Fibroblast of peridontal ligament (primary cell): ENCODE measurements around the gene NDUFAF8.
"Not testable (repeated sequence)": the region's sequence is repeated elsewhere in the genome, so short reads cannot be mapped to it uniquely, and the experiment has no call there.

Source experiments
- DNase-seq: peaks from one replicate; pipeline ENCODE4 v3.0.0-alpha.2; 2010; ENCODE audit errors: extremely low read depth

The NDUFAF8 gene

GRCh38 chr17:81222906-81223761 is 16.0 kb upstream of the NDUFAF8 start, which contains the start of gene CEP131:
CEP131 (minus strand) TSS chr17:81222965; CDS start chr17:81220056, 2,909 bp downstream.
- peak; percentile 96 for DNase-seq

DNA sequence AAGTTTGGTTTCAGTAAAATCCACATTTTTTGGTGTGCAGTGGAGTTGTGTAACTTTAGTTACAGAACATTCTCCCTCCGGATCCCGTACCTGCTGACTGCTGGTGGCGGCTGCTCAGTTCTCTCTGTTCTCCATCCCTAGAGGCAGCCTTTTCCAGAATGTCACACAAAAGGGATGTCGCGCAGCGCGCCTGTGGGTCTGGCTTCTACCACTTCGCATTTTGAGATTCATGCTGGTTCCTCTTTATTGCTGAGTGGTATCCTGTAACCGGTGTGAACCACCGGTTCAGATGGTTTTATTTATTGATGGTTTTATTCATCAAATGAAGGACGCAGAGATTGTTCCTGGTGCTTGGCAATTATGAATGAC is 15.4 kb upstream of the NDUFAF8 start:
- no peak for DNase-seq

DNA sequence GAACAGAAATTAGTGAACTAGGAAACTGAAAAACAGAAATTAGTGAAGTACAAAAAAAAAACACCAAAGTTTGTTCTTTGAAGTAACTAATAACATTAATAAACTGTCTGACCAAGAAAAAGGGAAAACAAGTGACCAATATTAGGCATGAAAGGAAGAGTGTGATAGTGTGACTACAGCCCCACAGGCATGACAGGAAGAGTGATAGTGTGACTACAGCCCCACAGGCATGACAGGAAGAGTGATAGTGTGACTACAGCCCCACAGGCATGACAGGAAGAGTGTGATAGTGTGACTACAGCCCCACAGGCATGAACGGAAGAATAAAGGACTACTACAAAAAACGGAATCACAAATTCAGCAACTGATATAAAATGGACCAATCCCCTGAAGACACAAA is 11.5 kb upstream of the NDUFAF8 start:
- not testable (repeated sequence) for DNase-seq

DNA sequence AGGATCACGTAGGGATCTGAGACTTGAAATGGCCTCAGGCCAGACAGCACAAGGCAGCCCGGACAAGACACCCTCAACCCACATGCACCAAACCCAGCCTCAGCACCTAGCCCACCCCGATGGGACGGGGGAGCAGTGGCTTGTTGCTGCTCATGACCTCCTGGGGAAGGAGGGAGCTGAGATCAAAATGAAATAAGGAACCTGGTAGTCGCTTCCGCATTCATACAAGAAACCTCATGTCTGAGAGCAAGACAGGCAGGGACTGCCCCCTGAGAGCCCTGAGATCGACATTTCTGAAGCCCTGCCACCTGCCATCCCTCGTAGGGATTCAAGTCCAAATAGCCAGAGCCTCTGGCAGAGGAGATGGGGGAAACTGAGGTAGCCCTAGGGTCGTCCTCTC is 10.7 kb upstream of the NDUFAF8 start:
- no peak for DNase-seq

DNA sequence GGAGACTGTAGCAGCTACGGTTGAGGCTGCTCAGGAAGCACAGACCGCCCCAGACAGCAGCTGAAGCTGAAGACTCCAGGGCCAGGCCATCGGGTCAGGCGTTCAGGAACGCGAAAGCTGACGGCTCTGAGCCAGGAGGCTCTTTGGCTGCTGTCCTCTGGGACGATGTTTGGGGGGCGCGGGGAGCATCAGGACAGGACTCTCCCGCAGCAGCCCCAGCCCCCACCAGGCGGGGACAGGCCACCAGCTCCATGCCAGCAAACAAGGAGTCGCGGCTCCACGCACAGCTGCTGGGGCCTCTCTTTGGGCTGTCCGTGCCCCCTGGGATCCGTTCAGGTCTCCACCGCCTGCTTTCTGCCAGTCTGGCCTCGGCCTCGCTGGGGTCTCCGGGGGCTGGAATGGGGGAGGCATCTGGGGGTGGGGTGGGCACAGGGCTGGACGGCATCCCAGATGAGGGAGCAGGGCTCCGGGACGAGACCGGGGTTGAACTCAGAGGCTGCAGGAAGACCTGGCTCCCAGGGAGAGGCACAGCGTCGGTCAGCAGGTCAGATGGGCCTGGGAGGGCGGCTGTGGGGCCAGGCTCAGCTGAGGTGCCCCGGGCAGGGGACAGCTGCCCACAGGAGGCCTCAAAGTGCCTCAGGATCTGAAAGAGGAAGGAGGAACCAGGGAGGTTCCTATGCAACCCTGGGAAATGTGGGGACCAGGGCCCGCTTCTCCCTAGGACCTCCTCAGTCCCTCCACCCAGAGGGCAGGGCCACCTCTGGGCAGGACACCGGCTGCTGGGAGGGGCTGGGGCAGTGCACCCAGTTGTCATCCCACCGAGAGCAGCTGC is 10.1 kb upstream of the NDUFAF8 start:
- DNase-seq, result no peak

DNA sequence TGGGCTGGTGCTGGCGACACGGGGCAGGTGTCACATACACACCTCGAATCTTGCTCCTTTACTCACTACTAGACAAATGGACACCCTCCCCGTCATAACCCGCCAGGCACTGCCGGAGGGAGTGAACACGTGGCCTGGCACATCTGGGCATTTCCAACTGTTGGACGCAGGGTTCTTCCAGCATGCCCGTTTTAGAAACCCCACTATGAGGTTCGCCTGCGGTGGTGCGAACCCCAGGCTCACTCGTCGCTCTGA is 9.5 kb upstream of the NDUFAF8 start:
- no peak for DNase-seq

GRCh38 chr17:81230043-81230820 is 8.9 kb upstream of the NDUFAF8 start:
- no peak for DNase-seq

DNA sequence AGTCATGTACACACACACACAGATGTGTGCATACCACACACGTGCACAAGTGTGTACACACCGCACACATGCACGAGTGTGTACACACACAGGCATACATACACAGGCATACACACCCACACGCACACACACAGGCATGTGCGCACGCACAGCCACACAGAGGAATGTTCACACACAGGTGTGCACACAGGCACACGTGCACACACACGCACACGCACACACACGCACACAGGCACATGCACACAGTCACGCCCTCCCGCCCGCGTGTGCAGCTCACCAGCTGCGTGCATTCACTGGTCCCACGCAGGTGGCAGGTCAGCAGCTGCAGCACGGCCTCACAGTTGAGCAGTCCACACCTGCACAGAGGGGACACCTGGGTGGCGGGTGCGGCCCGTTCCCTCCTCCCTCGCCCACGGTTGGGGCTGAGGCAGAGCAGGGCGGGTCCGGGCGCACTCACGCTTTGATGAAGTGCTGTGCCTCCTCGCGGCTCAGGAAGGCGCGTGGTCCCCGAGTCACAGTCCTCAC is 7.9 kb upstream of the NDUFAF8 start:
- no peak for DNase-seq

- no peak for DNase-seq
Observed at GRCh38 chr17:81231766-81232581, 7.1 kb upstream of the NDUFAF8 start.

GRCh38 chr17:81232616-81233241 is 6.4 kb upstream of the NDUFAF8 start:
- DNase-seq, result no peak

GRCh38 chr17:81233316-81233715 is 5.8 kb upstream of the NDUFAF8 start:
- DNase-seq, result no peak

DNA sequence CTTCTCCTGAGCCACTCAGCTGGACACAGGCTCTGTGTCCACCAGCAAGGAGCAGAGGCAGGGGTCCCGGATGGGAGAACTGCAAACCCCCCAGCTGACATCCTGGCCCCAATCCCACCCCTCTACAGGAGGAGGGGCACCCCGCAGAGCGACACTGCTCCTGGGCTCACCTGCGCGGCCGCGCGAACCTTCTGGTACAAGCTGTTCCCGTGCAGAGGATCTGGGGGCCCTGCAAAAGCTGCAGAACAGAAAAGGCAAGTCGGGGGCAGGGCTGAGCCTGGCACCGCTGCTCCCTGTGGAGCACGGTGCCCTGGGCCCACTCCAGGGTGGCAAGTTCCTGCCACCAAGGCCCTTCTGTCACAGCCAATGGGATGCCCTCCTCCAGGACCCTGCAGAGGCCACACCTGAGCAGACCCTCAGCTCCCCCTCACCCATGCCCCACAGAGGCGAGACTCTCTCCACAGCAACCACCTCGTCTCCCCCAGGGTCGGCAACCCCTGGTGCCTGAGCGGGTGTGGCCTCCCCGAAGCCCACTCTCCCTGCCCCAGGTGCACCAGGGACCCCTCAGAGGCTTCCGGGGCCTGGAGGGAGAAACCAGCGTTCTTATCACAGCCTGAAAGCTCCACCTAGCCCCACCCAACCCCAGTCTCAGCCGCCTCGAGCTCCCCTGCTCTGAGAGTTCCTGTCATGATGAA is 5.2 kb upstream of the NDUFAF8 start:
- DNase-seq, result no peak

- DNase-seq, result no peak
Observed at GRCh38 chr17:81234506-81234855, 4.6 kb upstream of the NDUFAF8 start.

GRCh38 chr17:81234940-81235821 is 3.9 kb upstream of the NDUFAF8 start:
- no peak for DNase-seq

- DNase-seq, result no peak
Observed at GRCh38 chr17:81235822-81236740, 3.0 kb upstream of the NDUFAF8 start.

DNA sequence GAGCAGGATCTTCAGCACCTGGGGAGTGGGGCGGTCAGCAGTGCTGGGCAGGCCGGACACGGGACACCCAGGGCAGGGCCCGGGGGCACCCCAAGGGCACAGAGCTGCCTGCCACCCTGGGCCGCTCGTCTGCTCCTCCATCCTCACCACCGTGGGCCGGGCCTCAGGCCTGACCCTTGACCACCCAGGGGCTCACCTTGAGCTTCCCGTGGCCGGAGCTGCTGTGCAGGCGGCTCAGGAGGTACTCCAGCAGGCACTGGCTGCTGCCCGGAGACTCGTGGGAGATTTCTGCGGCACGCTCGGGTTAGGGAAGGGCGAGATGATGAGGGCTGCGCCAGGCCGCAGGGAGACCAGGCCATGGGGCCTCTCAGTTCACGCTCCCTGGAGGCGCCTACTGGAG is 2.3 kb upstream of the NDUFAF8 start:
- no peak for DNase-seq

DNA sequence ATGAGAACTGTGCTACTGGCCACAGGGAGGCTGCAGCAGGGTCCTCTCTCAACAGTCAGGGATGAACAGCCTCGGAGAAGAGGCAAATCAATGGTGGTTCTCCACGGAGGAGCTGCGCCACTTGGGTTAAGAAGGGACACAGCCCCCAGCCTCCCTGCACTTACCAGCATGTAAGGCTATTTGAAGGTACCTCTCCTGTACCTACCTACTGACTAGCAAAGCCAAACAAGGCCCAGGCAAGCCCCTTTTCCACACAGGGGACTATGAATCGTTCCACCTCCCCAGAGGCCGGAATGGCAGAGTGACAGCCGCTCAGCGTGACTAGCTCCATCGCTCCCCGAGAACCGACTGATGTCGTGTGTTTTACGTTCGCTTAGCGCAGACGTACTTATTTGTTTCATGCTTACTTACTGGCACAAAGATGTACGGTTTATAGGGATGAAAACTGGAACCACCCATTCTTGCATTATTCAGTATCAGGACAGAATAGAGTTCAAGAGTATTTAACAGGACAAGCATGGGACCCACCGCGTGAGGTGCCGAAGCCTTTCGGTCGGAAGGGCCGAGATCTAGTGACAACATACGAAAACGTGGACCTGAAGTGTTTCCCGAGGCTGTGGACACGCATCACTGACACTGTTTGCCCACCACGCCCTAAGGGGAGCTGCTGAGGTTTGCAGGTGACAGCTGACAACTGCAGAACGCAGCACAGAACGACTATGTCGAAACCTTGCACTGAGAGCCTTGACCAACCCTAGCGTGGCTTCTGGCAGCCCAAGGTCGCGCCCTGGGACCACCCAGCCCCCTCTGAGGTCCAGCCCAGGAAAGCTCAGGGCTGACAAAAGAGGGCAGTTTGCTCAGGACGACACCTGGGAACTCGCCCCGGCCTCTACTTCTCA is 1.3 kb upstream of the NDUFAF8 start:
- DNase-seq, result no peak
